Fibroblast of lung (primary cell): ENCODE data around the gene BTG4. TPM values are rescaled to one million over a fixed set of nuclear protein-coding genes. Genes with fewer than 3 reads are reported as not detected.

Source experiments
- DNase-seq, 2 donors: peaks; one replicate each; pipeline versions ENCODE4 v3.0.0 to v3.0.0-alpha.2; 2010; ENCODE audit warnings: low read depth in 2 of 2
- H2AFZ ChIP-seq: 2 replicates; pipeline ENCODE4 v1.5.1; 2012; ENCODE audit warnings: low read length, control low read depth, inconsistent platforms
- H3K27ac ChIP-seq: 2 replicates; pipeline ENCODE4 v1.5.1; 2011; ENCODE audit warnings: low read length, control low read depth; ENCODE audit not compliant: insufficient read depth
- H3K27me3 ChIP-seq: 2 replicates; pipeline ENCODE4 v1.5.1; 2011; ENCODE audit warnings: mild to moderate bottlenecking, low read length; ENCODE audit not compliant: control insufficient read depth, insufficient read depth
- H3K36me3 ChIP-seq: 2 replicates; pipeline ENCODE4 v1.5.1; 2011; ENCODE audit warnings: low read length; ENCODE audit not compliant: control insufficient read depth, insufficient read depth
- H3K4me1 ChIP-seq: 2 replicates; pipeline ENCODE4 v1.5.1; 2011; ENCODE audit warnings: low read length; ENCODE audit not compliant: control insufficient read depth, insufficient read depth; ENCODE audit errors: extremely low read depth
- H3K4me2 ChIP-seq: 2 replicates; pipeline ENCODE4 v1.5.1; 2011; ENCODE audit warnings: low read length, control low read depth; ENCODE audit not compliant: insufficient read depth; ENCODE audit errors: extremely low read depth
- H3K4me3 ChIP-seq, 4 experiments: fragments of 200-600 bp in 1 of 4; sonication (generic) in 1 of 4; replicated peaks in 1 of 4; 2 replicates each; pipeline ENCODE4 v1.5.1; 2011 to 2016; ENCODE audit warnings: low read length in 4 of 4, low read depth in 3 of 4, mild to moderate bottlenecking in 3 of 4, control low read depth in 2 of 4, inconsistent platforms in 1 of 4, mixed read lengths in 1 of 4; ENCODE audit not compliant: insufficient read depth in 1 of 4; ENCODE audit errors: control extremely low read depth in 1 of 4
- H3K79me2 ChIP-seq: 2 replicates; pipeline ENCODE4 v1.5.1; 2012; ENCODE audit warnings: mild to moderate bottlenecking, low read length, inconsistent platforms; ENCODE audit not compliant: control insufficient read depth, insufficient read depth
- H3K9ac ChIP-seq: 2 replicates; pipeline ENCODE4 v1.5.1; 2011; ENCODE audit warnings: mild to moderate bottlenecking, low read length, control low read depth; ENCODE audit not compliant: insufficient read depth
- H3K9me3 ChIP-seq: 2 replicates; pipeline ENCODE4 v1.5.1; 2012; ENCODE audit warnings: low read depth, low read length; ENCODE audit not compliant: control insufficient read depth, insufficient read depth
- H4K20me1 ChIP-seq: 2 replicates; pipeline ENCODE4 v1.5.1; 2011; ENCODE audit warnings: low read length; ENCODE audit not compliant: control insufficient read depth, insufficient read depth; ENCODE audit errors: extremely low read depth
- CTCF ChIP-seq, 2 donors: IDR thresholded peaks in 1 of 2; conservative IDR thresholded peaks in 1 of 2; 1 replicate in 1 of 2; 2 replicates in 1 of 2; pipeline ENCODE4 v1.5.1; 2011 to 2012; ENCODE audit warnings: low read length in 2 of 2, control low read depth in 1 of 2, inconsistent platforms in 1 of 2, low read depth in 1 of 2, mild to moderate bottlenecking in 1 of 2
- EZH2 ChIP-seq: IDR thresholded peaks from 2 replicates; pipeline ENCODE4 v1.5.1; 2012; ENCODE audit warnings: low read length, control low read depth, mild to moderate bottlenecking; ENCODE audit errors: missing control alignments
- polyA plus RNA-seq, 2 donors: library from polyadenylated mRNA; depleted of rRNA in 1 of 2; stranded (reverse) in 1 of 2; unstranded in 1 of 2; fragments of >200 nt; gene quantifications; 2 replicates each; pipeline ENCODE4 v1.2.1, GENCODE V29; 2011 to 2012; ENCODE audit warnings: missing spikeins in 1 of 2
- total RNA-seq: library from RNA; depleted of rRNA; stranded (reverse); fragments of >200 nt; gene quantifications from 2 replicates; pipeline ENCODE4 v1.2.1, GENCODE V29; 2014

The BTG4 gene
- total and polyA plus RNA-seq, 2 donors (not counting 1 experiment from before 2014, with no cell fraction given): 0.08 to 0.33 TPM

- Histone ChIP-seq H3K36me3 (peaks cover 10% of the 10 kb centered on the region), H3K27ac (peak overlapping the region; percentile 45)
These were observed 48.6 kb upstream of the BTG4 start for GRCh38 chr11:111560800-111561199.

GRCh38 chr11:111559800-111560464 is 47.7 kb upstream of the BTG4 start:
- no peak for TF ChIP-seq EZH2
- TF ChIP-seq CTCF (conservative IDR thresholded peaks at IDR 0.05 in 1 of 2, IDR thresholded peaks at IDR 0.05 in 1 of 2; ENCODE audit: low read depth in 1 of 2, low read length in 2 of 2): no peak
- H3K9me3 ChIP-seq: peaks cover 2% of the 10 kb centered on the region
- H3K4me2 ChIP-seq: no peak overlapping the region
- no peaks in the 10 kb centered on the region for H4K20me1 ChIP-seq
- no peaks in the 10 kb centered on the region for H3K27me3 ChIP-seq
- DNase-seq: no peak
- H3K27ac ChIP-seq: peak overlapping the region; percentile 45
- H3K9ac ChIP-seq: no peak overlapping the region
- H3K4me1 ChIP-seq: peaks cover 37% of the 10 kb centered on the region
- no peak overlapping the region for H2AFZ ChIP-seq
- no peak overlapping the region for H3K4me3 ChIP-seq
- peaks cover 11% of the 10 kb centered on the region for H3K36me3 ChIP-seq
- H3K79me2 ChIP-seq: no peaks in the 10 kb centered on the region

More at GRCh38 chr11:111560800-111561199, 48.6 kb upstream of the BTG4 start:
- H4K20me1 ChIP-seq: no peaks in the 10 kb centered on the region
- H3K9ac ChIP-seq: no peak overlapping the region
- H3K4me1 ChIP-seq: peaks cover 41% of the 10 kb centered on the region
- TF ChIP-seq EZH2 (no peak), CTCF (conservative IDR thresholded peaks at IDR 0.05 in 1 of 2, IDR thresholded peaks at IDR 0.05 in 1 of 2; ENCODE audit: low read depth in 1 of 2, low read length in 2 of 2) (no peak)
- no peaks in the 10 kb centered on the region for H3K27me3 ChIP-seq
- no peak overlapping the region for H2AFZ ChIP-seq
- H3K4me2 ChIP-seq: no peak overlapping the region
- no peaks in the 10 kb centered on the region for H3K79me2 ChIP-seq
- no peak for DNase-seq
- peaks cover 2% of the 10 kb centered on the region for H3K9me3 ChIP-seq
- no peak overlapping the region for H3K4me3 ChIP-seq

GRCh38 chr11:111557425-111558111 is 45.4 kb upstream of the BTG4 start:
- Histone ChIP-seq H3K27ac (peak overlapping the region; percentile 93), H3K4me3 (peak overlapping the region in 1 of 4 experiments; percentile 22), H4K20me1 (no peaks in the 10 kb centered on the region), H3K9me3 (peaks cover 2% of the 10 kb centered on the region), H3K79me2 (no peaks in the 10 kb centered on the region), H3K36me3 (peaks cover 11% of the 10 kb centered on the region), H3K4me2 (peak overlapping the region; percentile 59), H3K4me1 (peaks cover 41% of the 10 kb centered on the region), H3K27me3 (no peaks in the 10 kb centered on the region), H2AFZ (peak overlapping the region; percentile 17), H3K9ac (peak overlapping the region; percentile 34)
- DNase-seq: peak; percentile 93 to 99
- TF ChIP-seq CTCF (conservative IDR thresholded peaks at IDR 0.05 in 1 of 2, IDR thresholded peaks at IDR 0.05 in 1 of 2; ENCODE audit: low read depth in 1 of 2, low read length in 2 of 2) (peak; percentile 14 to 18), EZH2 (no peak)
